ENCODE data around the gene KIZ. TPM values are rescaled to one million over a fixed set of nuclear protein-coding genes. Genes with fewer than 3 reads are reported as not detected.
A peak's percentile ranks its signal among the peaks of the same experiment; 100 is the strongest.
"Not testable (repeated sequence)": the region's sequence is repeated elsewhere in the genome, so short reads cannot be mapped to it uniquely, and the experiment has no call there.

KIZ gene
- total RNA-seq, 1 donor from 2014 or later = 39.2 TPM

- intact Hi-C loops (cut with DNase I) = no loop called here
- DNase-seq (ENCODE audit: low spot score) = no peak
- no peak for ATAC-seq
Observed at GRCh38 chr20:21162631-21163030, 36.7 kb downstream of the KIZ start.

- intact Hi-C loops (cut with DNase I) = no loop called here
- DNase-seq (ENCODE audit: low spot score) (no peak), ATAC-seq (no peak)
Observed at GRCh38 chr20:21166801-21167200, 40.9 kb downstream of the KIZ start.

GRCh38 chr20:21167261-21167660, 41.4 kb downstream of the KIZ start:
- intact Hi-C loops (cut with DNase I) = no loop called here
- ATAC-seq = no peak
- no peak for DNase-seq (ENCODE audit: low spot score)

GRCh38 chr20:21168061-21168460, 42.2 kb downstream of the KIZ start:
- intact Hi-C loops (cut with DNase I); DNase-seq (ENCODE audit: low spot score); ATAC-seq: not testable (repeated sequence)

- intact Hi-C loops (cut with DNase I) = no loop called here
- no peak for ATAC-seq
- no peak for DNase-seq (ENCODE audit: low spot score)
Observed at GRCh38 chr20:21172626-21173025, 46.7 kb downstream of the KIZ start.

GRCh38 chr20:21173485-21173884, 47.6 kb downstream of the KIZ start:
- no peak for ATAC-seq
- intact Hi-C loops (cut with DNase I) = no loop called here
- DNase-seq (ENCODE audit: low spot score) = no peak

- intact Hi-C loops (cut with DNase I) = no loop called here
- DNase-seq (ENCODE audit: low spot score) (no peak), ATAC-seq (no peak)
Observed at GRCh38 chr20:21174516-21175239, 48.8 kb downstream of the KIZ start.

- DNase-seq (ENCODE audit: low spot score) (no peak), ATAC-seq (no peak)
- intact Hi-C loops (cut with DNase I) = no loop called here
Observed at GRCh38 chr20:21175433-21175832, 49.6 kb downstream of the KIZ start.

- DNase-seq (ENCODE audit: low spot score) (no peak), ATAC-seq (no peak)
- intact Hi-C loops (cut with DNase I) = no loop called here
Observed at GRCh38 chr20:21177767-21178166, 51.9 kb downstream of the KIZ start.

GRCh38 chr20:21179757-21180156, 53.9 kb downstream of the KIZ start:
- ATAC-seq (no peak), DNase-seq (ENCODE audit: low spot score) (no peak)
- intact Hi-C loops (cut with DNase I) = no loop called here

GRCh38 chr20:21180248-21180647, 54.4 kb downstream of the KIZ start:
- ATAC-seq (no peak), DNase-seq (ENCODE audit: low spot score) (no peak)
- intact Hi-C loops (cut with DNase I) = no loop called here

GRCh38 chr20:21181028-21181427, 55.1 kb downstream of the KIZ start:
- ATAC-seq (no peak), DNase-seq (ENCODE audit: low spot score) (no peak)
- intact Hi-C loops (cut with DNase I) = no loop called here

- ATAC-seq (peak; percentile 88), DNase-seq (ENCODE audit: low spot score) (no peak)
- intact Hi-C loops (cut with DNase I) = no loop called here
Observed at GRCh38 chr20:21182832-21183563, 57.1 kb downstream of the KIZ start.

GRCh38 chr20:21183722-21184121, 57.8 kb downstream of the KIZ start:
- DNase-seq (ENCODE audit: low spot score) (no peak), ATAC-seq (peak; percentile 29)
- intact Hi-C loops (cut with DNase I) = no loop called here

- no peak for DNase-seq (ENCODE audit: low spot score)
- no peak for ATAC-seq
- intact Hi-C loops (cut with DNase I) = no loop called here
Observed at GRCh38 chr20:21184819-21185218, 58.9 kb downstream of the KIZ start.

GRCh38 chr20:21185849-21186248, 60.0 kb downstream of the KIZ start:
- intact Hi-C loops (cut with DNase I) = no loop called here
- no peak for ATAC-seq
- no peak for DNase-seq (ENCODE audit: low spot score)

- no peak for ATAC-seq
- intact Hi-C loops (cut with DNase I) = no loop called here
- DNase-seq (ENCODE audit: low spot score) = no peak
Observed at GRCh38 chr20:21189761-21190523, 64.1 kb downstream of the KIZ start.

GRCh38 chr20:21190869-21191268, 65.0 kb downstream of the KIZ start:
- ATAC-seq (no peak), DNase-seq (ENCODE audit: low spot score) (no peak)
- intact Hi-C loops (cut with DNase I) = no loop called here

GRCh38 chr20:21191839-21192238, 66.0 kb downstream of the KIZ start:
- DNase-seq (ENCODE audit: low spot score) (no peak), ATAC-seq (no peak)
- intact Hi-C loops (cut with DNase I) = no loop called here

GRCh38 chr20:21202259-21202658, 76.4 kb downstream of the KIZ start:
- no peak for DNase-seq (ENCODE audit: low spot score)
- intact Hi-C loops (cut with DNase I) = no loop called here
- no peak for ATAC-seq

All from sciatic nerve (tissue), 2 donors.